K562 (cell line): ENCODE measurements around the gene PHF21B.

Source experiments
- EGR1 ChIP-seq: fragments of 450-650 bp; conservative IDR thresholded peaks from 2 replicates; pipeline ENCODE4 v1.6.1; 2017; ENCODE audit warnings: mild to moderate bottlenecking
- HMGXB4 ChIP-seq: sonication (generic); formaldehyde crosslinking; IDR thresholded peaks from 2 replicates; pipeline ENCODE4 v1.8.1; 2023; ENCODE audit warnings: mild to moderate bottlenecking, missing genetic modification reagents
- LARP7 ChIP-seq: fragments of 450-650 bp; IDR thresholded peaks from 2 replicates; pipeline ENCODE4 v1.6.1; 2016
- NR0B1 ChIP-seq: fragments of 450-650 bp; IDR thresholded peaks from one replicate; pipeline ENCODE4 v1.6.1; 2018; ENCODE audit warnings: mild to moderate bottlenecking, moderate library complexity; ENCODE audit not compliant: partially characterized antibody
- PKNOX1 ChIP-seq: fragments of 450-650 bp; IDR thresholded peaks from 2 replicates; pipeline ENCODE4 v1.6.1; 2016
- STAT5B ChIP-seq: fragments of 250-450 bp; sonication (Bioruptor Pico); IDR thresholded peaks from 2 replicates; pipeline ENCODE4 v1.8.0; 2021; ENCODE audit warnings: mild to moderate bottlenecking, inconsistent platforms
- TCF7L2 ChIP-seq: fragments of 150-350 bp; IDR thresholded peaks from 2 replicates; pipeline ENCODE4 v1.6.1; 2016; ENCODE audit warnings: low read depth, mild to moderate bottlenecking, low read length, moderate library complexity
- ZKSCAN3 ChIP-seq: fragments of 250-450 bp; sonication (Bioruptor Pico); IDR thresholded peaks from 2 replicates; pipeline ENCODE4 v1.4.0; 2020
- ZNF274 ChIP-seq: IDR thresholded peaks from 2 replicates; pipeline ENCODE4 v1.6.1; 2011; ENCODE audit warnings: low read depth, mild to moderate bottlenecking, low read length, moderate library complexity, borderline replicate concordance
- ZNF347 ChIP-seq: fragments of 450-650 bp; formaldehyde crosslinking; IDR thresholded peaks from 2 replicates; pipeline ENCODE4 v1.4.0; 2020; ENCODE audit warnings: low read depth, mild to moderate bottlenecking, moderate library complexity
- ZNF408 ChIP-seq: fragments of 250-450 bp; sonication (Bioruptor Pico); IDR thresholded peaks from 2 replicates; pipeline ENCODE4 v1.4.0; 2020; ENCODE audit warnings: low read depth, mild to moderate bottlenecking, moderate library complexity
- TF ChIP-seq, protein P1 (sequence below), 2 experiments: IDR thresholded peaks; 2 replicates each; pipeline ENCODE4 v1.6.1; 2011; ENCODE audit warnings: borderline replicate concordance in 1 of 2, control low read depth in 1 of 2, low read depth in 1 of 2, low read length in 1 of 2, mild to moderate bottlenecking in 1 of 2, mixed read lengths in 1 of 2, moderate library complexity in 1 of 2; ENCODE audit not compliant: insufficient read depth in 1 of 2, insufficient read length in 1 of 2, poor library complexity in 1 of 2, severe bottlenecking in 1 of 2; ENCODE audit errors: extremely low read depth in 1 of 2
- TF ChIP-seq, protein P2 (sequence below), 2 experiments: fragments of 450-650 bp; formaldehyde crosslinking in 1 of 2; IDR thresholded peaks; 2 replicates each; pipeline versions ENCODE4 v1.4.0 to v1.6.1; 2014 to 2020; ENCODE audit warnings: mild to moderate bottlenecking in 2 of 2, borderline replicate concordance in 1 of 2, low read depth in 1 of 2

GRCh38 chr22:45029501-45029900 lies 19.7 kb upstream of the PHF21B start:
- TF ChIP-seq NR0B1: no peak
- no peak for TF ChIP-seq HMGXB4
- TF ChIP-seq ZNF347: no peak
- TF ChIP-seq, protein P1, sequence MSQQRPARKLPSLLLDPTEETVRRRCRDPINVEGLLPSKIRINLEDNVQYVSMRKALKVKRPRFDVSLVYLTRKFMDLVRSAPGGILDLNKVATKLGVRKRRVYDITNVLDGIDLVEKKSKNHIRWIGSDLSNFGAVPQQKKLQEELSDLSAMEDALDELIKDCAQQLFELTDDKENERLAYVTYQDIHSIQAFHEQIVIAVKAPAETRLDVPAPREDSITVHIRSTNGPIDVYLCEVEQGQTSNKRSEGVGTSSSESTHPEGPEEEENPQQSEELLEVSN (IDR thresholded peaks at IDR 0.05; ENCODE audit: borderline replicate concordance in 1 of 2, extremely low read depth in 1 of 2, insufficient read depth in 1 of 2, insufficient read length in 1 of 2, low read depth in 1 of 2, low read length in 1 of 2, poor library complexity in 1 of 2, severe bottlenecking in 1 of 2): no peak
- no peak for TF ChIP-seq PKNOX1
- TF ChIP-seq ZKSCAN3 (CRISPR knock-in tag): no peak
- no peak for TF ChIP-seq LARP7
- TF ChIP-seq ZNF408 (CRISPR knock-in tag): no peak
- TF ChIP-seq, protein P2, sequence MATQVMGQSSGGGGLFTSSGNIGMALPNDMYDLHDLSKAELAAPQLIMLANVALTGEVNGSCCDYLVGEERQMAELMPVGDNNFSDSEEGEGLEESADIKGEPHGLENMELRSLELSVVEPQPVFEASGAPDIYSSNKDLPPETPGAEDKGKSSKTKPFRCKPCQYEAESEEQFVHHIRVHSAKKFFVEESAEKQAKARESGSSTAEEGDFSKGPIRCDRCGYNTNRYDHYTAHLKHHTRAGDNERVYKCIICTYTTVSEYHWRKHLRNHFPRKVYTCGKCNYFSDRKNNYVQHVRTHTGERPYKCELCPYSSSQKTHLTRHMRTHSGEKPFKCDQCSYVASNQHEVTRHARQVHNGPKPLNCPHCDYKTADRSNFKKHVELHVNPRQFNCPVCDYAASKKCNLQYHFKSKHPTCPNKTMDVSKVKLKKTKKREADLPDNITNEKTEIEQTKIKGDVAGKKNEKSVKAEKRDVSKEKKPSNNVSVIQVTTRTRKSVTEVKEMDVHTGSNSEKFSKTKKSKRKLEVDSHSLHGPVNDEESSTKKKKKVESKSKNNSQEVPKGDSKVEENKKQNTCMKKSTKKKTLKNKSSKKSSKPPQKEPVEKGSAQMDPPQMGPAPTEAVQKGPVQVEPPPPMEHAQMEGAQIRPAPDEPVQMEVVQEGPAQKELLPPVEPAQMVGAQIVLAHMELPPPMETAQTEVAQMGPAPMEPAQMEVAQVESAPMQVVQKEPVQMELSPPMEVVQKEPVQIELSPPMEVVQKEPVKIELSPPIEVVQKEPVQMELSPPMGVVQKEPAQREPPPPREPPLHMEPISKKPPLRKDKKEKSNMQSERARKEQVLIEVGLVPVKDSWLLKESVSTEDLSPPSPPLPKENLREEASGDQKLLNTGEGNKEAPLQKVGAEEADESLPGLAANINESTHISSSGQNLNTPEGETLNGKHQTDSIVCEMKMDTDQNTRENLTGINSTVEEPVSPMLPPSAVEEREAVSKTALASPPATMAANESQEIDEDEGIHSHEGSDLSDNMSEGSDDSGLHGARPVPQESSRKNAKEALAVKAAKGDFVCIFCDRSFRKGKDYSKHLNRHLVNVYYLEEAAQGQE (IDR thresholded peaks at IDR 0.05; ENCODE audit: borderline replicate concordance): no peak
- TF ChIP-seq, protein P2 (CRISPR knock-in tag; IDR thresholded peaks at IDR 0.05; ENCODE audit: low read depth): no peak
- no peak for TF ChIP-seq TCF7L2
- TF ChIP-seq STAT5B (CRISPR knock-in tag): no peak
- no peak for TF ChIP-seq EGR1
- TF ChIP-seq ZNF274: no peak
